BJ (cell line): ENCODE measurements around the gene EPS8L3. TPM values are rescaled to one million over a fixed set of nuclear protein-coding genes. Genes with fewer than 3 reads are reported as not detected.

Source experiments
- CTCF ChIA-PET: fragments of 350-600 bp; formaldehyde crosslinking; extraction: SDS; loops from one replicate; lab custom pipeline; 2021; ENCODE audit warnings: antibody characterized with exemption, inconsistent platforms; lab: Yijun Ruan, JAX
- POLR2A ChIA-PET: fragments of 300-600 bp; sonication (Branson Sonifier 250); formaldehyde crosslinking; extraction: SDS; loops from one replicate; lab custom pipeline; 2021; ENCODE audit warnings: antibody characterized with exemption; lab: Charles Lee
- DNase-seq: peaks from one replicate; pipeline ENCODE4 v3.0.0-alpha.2; 2011; ENCODE audit warnings: low read depth
- H3K27me3 ChIP-seq: 2 replicates; pipeline ENCODE4 v1.6.0; 2011; ENCODE audit warnings: low read length; ENCODE audit not compliant: control insufficient read depth, insufficient read depth
- H3K36me3 ChIP-seq: 2 replicates; pipeline ENCODE4 v1.5.1; 2011; ENCODE audit warnings: low read length; ENCODE audit not compliant: control insufficient read depth, insufficient read depth
- H3K4me3 ChIP-seq: 2 replicates; pipeline ENCODE4 v1.5.1; 2011; ENCODE audit warnings: low read depth, mild to moderate bottlenecking, control low read depth, low read length
- CTCF ChIP-seq: IDR thresholded peaks from 2 replicates; pipeline ENCODE4 v1.5.1; 2011; ENCODE audit warnings: low read depth, mild to moderate bottlenecking, control low read depth, inconsistent platforms, low read length, moderate library complexity; ENCODE audit not compliant: insufficient read depth
- polyA plus RNA-seq: library from polyadenylated mRNA; depleted of rRNA; stranded (reverse); fragments of >200 nt; gene quantifications from 2 replicates; pipeline ENCODE4 v1.2.3, GENCODE V29; 2011

Gene EPS8L3
- polyA plus RNA-seq, 1 experiment, result not detected

DNA sequence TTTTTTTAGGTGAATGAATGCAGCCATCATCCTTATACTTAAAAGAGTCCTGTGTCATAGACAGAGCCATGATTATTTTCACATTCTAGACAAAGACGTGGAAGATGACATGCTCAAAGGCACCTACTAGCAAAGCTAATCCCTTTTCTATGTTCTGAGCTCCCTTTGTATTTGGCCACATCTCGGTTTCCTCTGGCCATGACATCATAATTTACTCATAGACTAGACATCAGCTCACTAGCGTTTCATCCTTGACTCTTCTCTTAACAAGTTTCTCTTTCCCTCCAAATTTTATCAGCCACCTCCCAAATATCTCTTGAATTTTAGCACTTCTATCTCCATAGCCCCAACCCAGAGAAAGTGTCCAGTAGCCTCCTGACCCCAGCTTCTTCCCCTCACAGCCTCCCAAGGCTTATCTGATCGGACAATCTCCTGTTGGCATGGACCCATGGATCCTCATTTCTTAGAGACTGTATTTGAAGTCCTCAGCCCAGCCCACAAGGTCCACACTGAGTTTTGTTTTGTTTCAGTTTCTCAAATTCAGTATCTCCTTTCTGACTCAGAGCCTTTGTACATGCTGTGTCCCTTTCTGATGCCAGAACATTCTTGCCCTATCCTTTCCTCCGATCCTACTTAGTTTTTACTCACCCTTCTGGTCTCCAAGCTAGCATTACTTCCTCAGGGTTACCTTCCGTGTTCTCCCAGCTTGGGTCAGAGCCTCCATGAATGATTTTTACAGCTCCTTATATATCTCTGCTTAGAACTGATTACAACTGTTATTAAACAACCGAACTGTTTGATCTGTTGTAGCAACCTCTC is 33.0 kb upstream of the EPS8L3 start:
- TF ChIP-seq CTCF, result no peak
- POLR2A ChIA-PET, result no interaction called here
- no peaks in the 10 kb centered on the region for H3K36me3 ChIP-seq
- CTCF ChIA-PET, result interaction anchor here (1.0 to 1.5 kb wide), 4 partner anchors 9 to 188 kb away, joined by 3 to 8 read pairs (median 4); partner anchors contain the start of genes AHCYL1 and CSF1
- DNase-seq, result no peak
- no peak overlapping the region for H3K4me3 ChIP-seq
- H3K27me3 ChIP-seq, result no peaks in the 10 kb centered on the region

GRCh38 chr1:109794319-109795132 is 30.8 kb upstream of the EPS8L3 start:
- H3K4me3 ChIP-seq, result no peak overlapping the region
- H3K27me3 ChIP-seq, result no peaks in the 10 kb centered on the region
- ChIA-PET CTCF (interaction anchor here (6.6 to 26.2 kb wide), 2 partner anchors 16 to 188 kb away, joined by 69 to 763 read pairs; partner anchors contain the start of gene AHCYL1), POLR2A (no interaction called here)
- TF ChIP-seq CTCF, result no peak
- no peak for DNase-seq
- no peaks in the 10 kb centered on the region for H3K36me3 ChIP-seq

GRCh38 chr1:109793486-109794318 is 30.0 kb upstream of the EPS8L3 start:
- DNase-seq, result peak; percentile 62
- TF ChIP-seq CTCF, result no peak
- ChIA-PET CTCF (interaction anchor here (1.1 to 26.2 kb wide), 4 partner anchors 11 to 188 kb away, joined by 3 to 763 read pairs (median 38); partner anchors contain the start of gene AHCYL1), POLR2A (no interaction called here)
- no peak overlapping the region for H3K4me3 ChIP-seq
- H3K36me3 ChIP-seq, result no peaks in the 10 kb centered on the region
- H3K27me3 ChIP-seq, result no peaks in the 10 kb centered on the region

GRCh38 chr1:109793089-109793485 is 29.4 kb upstream of the EPS8L3 start:
- Histone ChIP-seq H3K36me3 (no peaks in the 10 kb centered on the region), H3K27me3 (no peaks in the 10 kb centered on the region), H3K4me3 (no peak overlapping the region)
- POLR2A ChIA-PET, result no interaction called here
- CTCF ChIA-PET, result interaction anchor here (0.6 to 26.2 kb wide), 12 partner anchors 12 to 237 kb away, joined by 3 to 763 read pairs (median 4); partner anchors contain the start of gene AHCYL1
- no peak for DNase-seq
- no peak for TF ChIP-seq CTCF
